NT2/D1 (cell line): ENCODE data around the gene ZNF451.

Source experiments
- YY1 ChIP-seq: IDR thresholded peaks from 2 replicates; pipeline ENCODE4 v1.6.1; 2011; ENCODE audit not compliant: insufficient read length, insufficient read depth
- ZNF274 ChIP-seq: IDR thresholded peaks from 2 replicates; pipeline ENCODE4 v1.6.1; 2011; ENCODE audit warnings: mild to moderate bottlenecking, low read depth, low read length

DNA sequence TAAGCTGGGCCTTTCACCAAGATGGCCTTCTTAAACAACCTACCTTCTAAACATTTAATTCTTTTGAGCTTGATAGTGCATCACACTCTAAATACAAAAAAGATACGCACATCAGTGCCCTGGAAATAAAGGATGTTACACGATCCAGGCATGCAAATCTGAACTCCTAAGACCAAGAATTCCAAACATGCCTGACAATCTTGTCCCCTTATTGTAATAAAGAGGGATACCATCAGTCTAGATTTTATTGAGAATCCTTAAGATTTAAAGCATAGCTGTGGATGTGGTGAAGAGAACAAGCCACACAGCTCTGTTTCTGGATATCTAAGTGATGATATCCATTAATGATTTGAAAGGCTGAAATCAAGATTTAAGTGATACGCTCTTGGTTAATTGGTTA is 13.0 kb downstream of the ZNF451 start:
- no peak for TF ChIP-seq ZNF274
- no peak for TF ChIP-seq YY1
